Lung microvascular endothelial cell (primary cell): ENCODE data around the gene EMILIN2. TPM values are rescaled to one million over a fixed set of nuclear protein-coding genes. Genes with fewer than 3 reads are reported as not detected.
"Not testable (repeated sequence)": the region's sequence is repeated elsewhere in the genome, so short reads cannot be mapped to it uniquely, and the experiment has no call there.

Source experiments
- DNase-seq, 2 donors: peaks; one replicate each; pipeline versions ENCODE4 v3.0.0 to v3.0.0-alpha.2; 2010; ENCODE audit warnings: low read depth in 2 of 2
- total RNA-seq: library from RNA; depleted of rRNA; stranded (reverse); fragments of >200 nt; gene quantifications from 2 replicates; pipeline ENCODE4 v1.2.1, GENCODE V29; 2014

EMILIN2 gene
- total RNA-seq, 1 donor from 2014 or later: 4.8 TPM

DNA sequence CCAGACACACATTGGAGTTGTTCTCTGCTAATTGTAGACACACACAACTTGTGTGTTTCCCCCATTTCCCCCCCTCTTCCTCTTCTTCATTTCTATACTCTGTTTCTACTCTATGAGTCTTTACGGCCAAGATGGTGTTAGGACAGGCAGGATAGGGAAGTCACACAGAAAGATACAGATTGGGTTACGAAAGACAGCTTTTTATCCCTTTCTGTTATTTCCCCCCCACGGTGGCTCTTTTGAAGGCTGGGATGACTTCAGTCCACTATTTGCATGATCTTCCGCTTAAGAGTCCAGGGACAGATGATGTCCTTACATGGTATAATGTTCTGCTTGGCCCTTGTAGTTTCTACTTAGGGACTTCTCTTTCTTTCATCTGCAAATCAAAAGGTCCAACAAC lies 1.6 kb upstream of the EMILIN2 start:
- DNase-seq: no peak

DNA sequence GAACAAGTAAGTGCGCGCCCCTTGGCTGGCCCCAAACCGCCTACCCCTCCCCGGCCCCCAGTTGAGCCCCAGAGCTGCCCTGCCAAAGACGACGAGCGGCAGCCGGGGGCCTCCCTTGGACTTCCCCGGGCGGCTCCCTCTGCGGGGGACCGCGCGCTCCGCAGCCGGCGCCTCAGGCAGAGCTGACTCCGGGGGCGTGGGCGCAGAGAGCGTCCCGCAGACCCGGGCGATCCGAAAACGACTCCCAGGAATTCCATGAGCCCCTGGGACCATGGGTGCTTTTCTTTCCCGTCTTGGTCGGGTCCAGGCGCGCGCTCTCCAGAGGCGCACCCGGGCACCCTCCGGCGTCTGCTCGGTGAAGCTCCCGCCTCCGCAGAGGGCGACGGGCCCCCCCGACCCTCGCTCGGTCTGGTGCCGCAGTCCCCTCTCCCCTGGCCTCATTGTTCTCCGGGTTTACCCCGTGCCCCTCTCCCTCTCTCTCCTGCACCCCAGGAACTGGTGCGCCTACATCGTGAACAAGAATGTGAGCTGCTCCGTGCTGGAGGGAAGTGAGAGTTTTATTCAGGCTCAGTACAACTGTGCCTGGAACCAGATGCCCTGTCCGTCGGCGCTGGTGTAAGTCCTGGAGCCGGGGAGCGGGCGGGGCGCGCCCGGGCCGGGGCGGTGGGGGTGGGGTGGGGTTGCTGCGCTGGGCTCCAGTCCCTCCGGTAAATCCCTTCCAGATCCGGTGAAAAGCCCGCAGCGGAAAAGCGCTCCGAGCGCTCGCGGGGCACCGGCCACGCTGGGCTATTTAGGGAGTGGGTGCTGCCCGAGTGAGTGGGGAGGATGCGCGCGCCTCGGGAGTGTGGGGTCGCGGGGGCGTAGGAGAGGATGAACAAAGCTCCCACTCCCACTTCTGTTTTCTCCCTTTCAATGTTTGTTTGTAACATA lies 776 bp downstream of the EMILIN2 start:
- DNase-seq: peak; percentile 19 to 34

DNA sequence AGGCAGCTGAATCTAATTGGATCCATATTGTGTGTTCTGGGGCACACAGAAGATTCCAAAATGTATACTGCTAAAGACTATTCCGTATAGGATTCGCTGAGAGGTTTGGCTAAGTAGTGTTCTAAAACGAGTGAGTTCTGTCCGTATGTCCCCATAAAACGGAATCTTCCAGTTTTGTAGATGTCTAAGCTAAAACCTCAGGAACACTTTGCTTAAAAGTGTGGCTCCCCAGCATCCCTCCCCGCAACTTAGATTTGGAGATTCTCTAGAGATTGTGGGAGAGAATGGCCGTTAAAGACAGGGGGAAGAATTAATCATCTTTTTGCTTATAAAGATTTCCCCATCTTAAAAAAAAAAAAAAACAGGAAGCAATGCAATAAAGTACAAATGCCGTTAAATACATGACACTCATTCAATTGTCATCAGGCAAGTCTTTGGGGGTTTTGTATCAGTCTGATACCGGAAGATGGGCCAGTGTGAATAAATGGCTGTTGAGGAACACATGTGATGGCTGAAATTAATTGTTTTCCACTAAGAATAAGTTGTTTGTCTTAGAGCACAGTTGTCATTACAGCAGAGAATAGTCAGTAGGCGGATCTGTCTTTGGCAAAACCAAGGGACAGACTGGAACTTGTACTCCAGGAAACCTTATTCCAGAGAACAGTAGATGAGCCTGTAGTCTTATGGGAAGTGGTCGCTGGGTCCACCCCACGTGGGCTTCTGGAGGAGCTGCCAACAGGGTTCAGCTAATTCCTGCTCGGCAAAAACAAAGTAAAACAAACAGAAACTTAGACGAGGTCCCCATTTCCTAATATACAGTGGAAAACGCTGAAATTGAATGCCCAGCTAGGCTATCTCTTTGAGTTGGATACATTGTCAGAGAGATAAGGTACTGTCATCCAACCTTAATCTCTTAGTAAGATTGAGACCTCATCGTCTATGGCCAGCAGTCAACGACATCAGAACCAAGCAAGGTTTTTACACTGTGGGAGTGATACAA lies 1.7 kb downstream of the EMILIN2 start:
- DNase-seq: no peak

DNA sequence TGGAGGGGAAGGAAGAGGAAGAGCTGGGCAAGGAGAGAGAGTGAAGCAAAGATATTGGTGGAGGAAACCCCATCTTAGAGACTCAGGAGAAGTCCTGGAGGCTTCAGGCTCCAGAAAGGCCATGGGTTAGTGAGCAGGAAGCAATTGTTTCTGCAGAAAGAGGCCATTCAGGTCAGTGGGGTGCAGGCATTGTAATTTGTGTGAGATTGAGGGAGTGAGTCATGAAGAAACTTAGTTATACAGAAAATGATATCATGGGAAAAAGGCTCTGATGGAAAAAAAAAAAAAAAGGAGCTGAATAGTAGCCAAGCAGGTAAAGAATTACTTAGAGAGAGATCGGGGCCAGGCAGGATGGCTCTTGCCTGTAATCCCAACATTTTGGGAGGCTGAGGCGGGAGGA lies 4.0 kb downstream of the EMILIN2 start:
- DNase-seq: peak in 1 of 2 donors; percentile 4

DNA sequence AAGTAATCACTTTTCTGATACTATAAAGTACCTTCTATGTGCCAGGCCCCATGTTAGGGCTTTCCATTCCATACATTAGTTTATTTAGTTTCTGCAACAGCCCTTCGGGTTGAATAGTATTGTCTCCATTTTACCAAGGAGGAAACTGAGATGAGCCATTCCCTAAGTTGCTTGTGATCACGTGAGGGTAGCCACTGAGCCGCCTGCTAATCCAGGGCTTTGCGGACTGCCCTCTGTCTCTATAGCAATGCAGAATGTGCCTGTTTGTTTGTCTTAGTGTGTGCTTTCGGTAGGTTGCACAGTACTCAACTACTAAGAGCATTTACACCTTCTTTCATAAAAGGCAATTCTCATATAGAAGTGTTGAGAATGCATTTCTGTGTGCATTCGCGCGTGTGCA lies 5.0 kb downstream of the EMILIN2 start:
- no peak for DNase-seq

DNA sequence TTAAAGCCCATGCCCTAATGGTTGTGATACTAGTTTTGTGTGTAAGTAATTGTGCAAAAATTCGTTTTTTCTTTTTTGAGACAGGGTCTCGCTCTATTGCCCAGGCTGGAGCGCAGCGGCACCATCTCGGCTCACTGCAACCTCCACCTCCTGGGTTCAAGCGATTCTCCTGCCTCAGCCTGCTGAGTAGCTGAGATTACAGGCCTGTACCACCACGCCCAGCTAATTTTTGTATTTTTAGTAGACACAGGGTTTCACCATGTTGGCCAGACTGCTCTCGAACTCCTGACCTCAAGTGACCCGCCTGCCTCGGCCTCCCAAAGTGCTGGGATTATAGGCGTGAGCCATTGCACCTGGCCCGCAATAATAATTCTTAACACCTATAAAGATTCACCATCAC lies 5.7 kb downstream of the EMILIN2 start:
- not testable (repeated sequence) for DNase-seq

DNA sequence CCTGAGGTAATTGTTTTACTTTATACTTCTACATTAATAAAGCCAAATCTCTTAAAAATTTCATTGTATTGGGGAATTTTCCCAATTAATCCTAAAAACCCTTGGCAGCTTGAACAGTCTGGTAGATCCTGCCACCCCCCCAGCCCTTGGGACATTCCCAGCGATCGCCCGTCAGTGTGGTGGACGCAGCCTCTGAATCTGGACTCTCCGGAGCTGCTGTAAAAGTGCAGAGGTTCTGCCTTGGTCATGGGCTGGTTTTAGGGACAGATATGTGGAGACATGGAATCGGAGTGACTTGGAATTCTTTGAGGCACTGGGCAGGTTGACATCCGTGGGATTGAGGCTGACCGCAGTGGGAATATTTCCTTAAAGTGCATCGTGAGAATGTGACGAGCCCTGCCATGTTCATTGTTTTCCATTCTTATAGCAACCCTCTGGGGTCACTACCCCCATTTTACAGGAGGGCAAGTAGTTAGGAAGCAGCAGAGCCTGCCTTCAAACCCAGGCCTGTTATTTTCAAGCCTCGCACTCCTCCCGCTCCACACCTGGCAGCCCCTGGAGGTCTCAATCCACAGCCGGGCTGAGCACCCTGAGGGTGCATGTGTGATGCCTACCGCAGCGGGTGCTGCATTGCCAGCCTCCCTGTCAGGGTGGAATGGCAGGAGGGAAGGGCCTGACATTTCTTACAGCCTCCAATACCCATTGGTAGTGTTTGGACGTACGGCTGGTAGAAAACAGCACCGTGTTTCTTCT lies 6.5 kb downstream of the EMILIN2 start:
- DNase-seq: no peak

DNA sequence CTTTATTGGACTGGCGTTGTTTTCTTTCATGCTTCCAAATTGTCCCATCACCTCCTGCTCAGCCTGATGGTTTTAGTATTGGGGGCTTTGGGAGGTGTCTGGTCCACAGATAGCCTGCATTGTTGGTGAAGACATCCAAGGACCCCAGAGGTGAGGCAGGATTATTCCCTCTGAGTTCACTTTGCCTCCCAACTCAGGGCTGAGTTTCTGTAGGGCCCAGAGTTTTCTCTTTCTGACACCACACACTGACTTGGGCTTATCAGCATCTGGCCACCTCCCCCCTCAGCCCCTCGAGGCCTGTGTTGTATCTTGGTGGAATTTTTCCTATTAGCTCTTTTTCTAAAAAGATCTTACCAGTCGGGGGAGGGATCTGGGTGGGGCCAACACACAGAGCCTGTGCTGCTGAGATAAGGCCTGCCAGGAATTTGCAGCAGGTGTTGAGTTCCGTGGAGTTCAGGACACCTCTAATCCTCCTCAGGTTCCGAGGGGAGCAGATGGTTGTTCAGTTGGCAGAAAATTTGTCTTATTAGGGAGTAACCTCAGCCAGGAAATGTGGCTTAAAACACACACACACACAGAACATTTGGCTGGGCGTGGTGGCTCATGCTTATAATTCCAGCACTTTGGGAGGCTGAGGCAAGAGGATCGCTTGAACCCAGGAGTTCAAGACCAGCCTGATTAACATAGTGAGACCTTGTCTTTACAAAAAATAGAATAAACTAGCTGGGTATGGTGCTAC lies 7.3 kb downstream of the EMILIN2 start:
- no peak for DNase-seq

DNA sequence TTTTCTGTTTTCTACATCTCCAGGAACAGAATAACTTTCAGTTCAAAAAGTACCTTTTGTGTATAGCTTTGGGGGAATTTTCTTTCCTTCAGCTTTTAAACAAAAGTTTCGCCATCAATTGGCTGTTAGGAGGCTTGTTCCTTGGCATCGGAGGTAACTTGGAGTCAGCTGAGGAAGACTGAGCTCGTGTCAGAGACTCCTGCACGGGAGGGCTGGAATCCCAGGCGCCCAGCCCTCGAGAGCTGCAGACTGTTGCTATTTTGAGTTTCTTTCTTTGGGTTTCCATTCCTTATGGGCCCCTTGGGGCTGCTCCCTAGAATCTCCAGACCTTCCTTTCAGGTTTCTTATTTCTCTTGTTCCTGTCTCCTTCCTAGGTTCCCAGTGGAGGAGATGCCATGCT lies 8.1 kb downstream of the EMILIN2 start:
- no peak for DNase-seq

DNA sequence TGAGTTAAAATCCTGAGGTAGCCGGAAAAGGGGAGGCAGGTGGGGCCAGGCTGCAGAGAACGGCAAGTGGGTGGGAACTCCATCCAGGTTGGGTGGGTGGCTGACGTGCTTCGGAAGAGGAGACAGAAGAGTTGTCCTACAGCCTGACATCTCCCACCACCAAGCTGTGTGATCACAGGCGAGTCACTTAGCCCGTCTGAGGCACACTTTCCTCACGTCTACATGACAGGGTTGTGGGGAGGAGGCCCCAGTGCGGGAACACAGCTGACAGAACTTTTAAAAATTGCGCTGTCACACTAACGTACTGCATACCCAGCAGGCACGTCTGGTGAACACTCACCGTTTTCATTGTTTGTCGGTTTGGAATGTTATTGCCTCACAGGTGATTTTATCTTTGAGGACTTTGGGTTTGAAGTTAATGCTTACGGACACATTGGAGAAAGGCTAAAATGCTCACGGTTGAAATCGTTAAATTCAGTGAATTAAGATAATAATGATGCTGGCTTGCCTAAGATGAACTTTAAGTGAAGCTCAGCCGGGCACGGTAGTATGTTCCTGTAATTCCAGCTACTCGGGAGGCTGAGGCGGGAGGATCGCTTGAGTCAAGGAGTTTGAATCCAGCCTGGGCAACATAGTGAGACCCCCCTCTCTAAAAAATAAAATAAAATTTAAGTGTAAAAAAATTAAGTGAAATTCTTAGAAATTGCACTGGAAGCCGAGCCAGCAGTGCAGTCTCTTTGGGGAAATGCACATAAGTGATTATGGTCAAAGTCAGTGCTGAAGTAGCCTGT lies 8.9 kb downstream of the EMILIN2 start:
- DNase-seq: no peak

DNA sequence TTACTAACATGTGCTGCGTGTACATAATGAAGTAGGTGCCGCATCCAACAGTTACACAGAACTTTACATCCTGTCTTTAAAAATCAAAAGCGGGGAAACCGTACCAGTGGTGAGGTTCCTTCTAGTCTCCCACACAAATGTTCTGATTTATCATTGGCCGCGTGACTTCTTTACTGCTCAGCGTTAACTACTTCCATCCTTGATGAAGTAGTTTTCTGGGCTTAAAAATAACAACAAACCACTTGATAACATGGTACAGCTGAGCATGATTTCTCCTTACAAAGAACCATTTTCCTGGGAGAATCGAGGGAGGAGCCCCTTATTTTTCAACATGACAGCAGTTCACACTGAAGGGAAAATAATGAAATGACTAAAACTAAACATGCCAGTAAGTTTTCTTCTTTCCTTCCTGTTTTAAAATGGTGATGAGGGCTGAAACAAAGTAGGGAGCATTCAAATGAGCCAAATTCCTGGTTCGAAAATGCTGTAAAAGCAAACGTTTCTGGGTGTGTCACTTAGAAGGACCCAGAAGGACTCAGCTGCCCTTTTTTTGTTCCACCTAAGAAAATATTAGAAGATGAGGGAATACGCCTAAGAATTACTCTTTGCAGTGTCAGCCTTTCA lies 9.9 kb downstream of the EMILIN2 start:
- DNase-seq: no peak

DNA sequence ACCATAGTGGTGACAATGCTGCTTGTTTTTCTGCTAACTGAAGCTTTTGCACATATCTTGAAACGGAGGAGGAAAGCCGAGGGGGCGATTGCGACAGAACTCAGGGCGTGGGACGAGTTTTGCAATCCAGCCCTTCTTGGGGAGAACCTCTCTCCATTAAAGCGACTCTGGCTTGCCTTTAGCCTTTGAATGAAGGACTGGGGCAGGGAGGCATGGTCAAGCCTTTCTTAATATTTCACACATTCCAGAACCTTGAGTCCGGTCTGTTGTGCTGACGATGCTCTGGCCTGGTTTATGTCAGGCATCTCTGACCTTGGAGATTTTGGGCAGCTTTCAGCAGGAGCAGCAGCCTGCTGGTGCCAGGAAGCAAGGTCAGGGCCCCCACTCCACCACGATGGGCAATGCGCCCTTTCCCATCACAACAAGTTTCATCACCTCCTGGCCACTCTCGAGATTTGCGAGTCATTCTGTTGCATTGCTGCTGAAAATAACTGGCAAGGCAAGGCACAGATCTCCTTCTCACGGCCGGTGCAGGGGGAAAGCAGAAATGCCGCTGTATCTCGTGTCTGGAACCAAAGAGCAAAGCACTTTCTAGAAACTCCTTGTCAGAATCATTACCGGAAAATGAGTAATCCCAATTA lies 10.8 kb downstream of the EMILIN2 start:
- peak in 1 of 2 donors; percentile 4 for DNase-seq

DNA sequence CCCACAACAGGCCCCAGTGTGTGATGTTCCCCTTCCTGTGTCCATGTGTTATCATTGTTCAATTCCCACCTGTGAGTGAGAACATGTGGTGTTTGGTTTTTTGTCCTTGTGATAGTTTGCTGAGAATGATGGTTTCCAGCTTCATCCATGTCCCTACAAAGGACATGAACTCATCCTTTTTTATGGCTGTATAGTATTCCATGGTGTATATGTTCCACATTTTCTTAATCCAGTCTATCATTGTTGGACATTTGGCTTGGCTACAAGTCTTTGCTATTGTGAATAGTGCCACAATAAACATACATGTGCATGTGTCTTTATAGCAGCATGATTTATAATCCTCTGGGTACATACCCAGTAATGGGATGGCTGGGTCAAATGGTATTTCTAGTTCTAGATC lies 13.6 kb downstream of the EMILIN2 start:
- not testable (repeated sequence) for DNase-seq

DNA sequence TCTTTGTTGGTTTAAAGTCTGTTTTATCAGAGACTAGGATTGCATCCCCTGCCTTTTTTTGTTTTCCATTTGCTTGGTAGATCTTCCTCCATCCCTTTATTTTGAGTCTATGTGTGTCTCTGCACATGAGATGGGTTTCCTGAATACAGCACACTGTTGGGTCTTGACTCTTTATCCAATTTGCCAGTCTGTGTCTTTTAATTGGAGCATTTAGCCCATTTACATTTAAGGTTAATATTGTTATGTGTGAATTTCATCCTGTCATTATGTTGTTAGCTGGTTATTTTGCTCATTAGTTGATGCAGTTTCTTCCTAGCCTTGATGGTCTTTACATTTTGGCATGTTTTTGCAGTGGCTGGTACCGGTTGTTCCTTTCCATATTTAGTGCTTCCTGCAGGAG lies 17.2 kb downstream of the EMILIN2 start:
- DNase-seq: not testable (repeated sequence)

DNA sequence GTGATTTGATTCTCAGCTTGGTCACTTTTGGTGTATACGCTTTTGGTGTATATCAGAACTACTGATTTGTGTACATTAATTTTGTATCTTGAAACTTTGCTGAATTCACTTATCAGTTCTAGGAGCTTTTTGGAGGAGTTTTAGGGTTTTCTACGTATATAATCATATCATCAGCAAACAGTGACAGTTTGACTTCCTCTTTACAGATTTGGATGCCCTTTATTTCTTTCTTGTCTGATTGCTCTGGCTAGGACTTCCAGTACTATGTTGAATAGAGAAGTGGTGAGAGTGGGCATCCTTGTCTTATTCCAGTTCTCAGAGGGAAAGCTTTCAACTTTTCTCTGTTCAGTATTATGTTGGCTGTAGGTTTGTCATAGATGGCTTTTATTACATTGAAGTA lies 19.7 kb downstream of the EMILIN2 start:
- DNase-seq: not testable (repeated sequence)

DNA sequence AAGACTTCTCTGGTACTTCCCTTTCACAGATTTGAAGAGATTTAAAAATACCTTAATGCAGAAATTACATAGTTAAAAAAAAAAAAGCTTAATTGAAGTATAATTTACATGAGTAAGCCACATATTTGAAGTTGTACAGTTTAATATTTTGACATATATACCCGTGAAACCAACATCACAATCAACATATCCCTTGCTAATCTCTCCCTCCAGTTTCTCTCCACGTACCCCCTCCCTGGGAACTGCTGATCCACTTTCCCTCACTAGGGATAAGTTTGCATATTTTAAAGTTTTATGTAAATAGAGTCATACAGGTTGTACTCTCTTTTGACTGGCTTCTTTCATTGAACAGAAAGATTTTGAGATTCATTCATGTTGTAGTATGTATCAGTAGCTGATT lies 22.4 kb downstream of the EMILIN2 start:
- no peak for DNase-seq

DNA sequence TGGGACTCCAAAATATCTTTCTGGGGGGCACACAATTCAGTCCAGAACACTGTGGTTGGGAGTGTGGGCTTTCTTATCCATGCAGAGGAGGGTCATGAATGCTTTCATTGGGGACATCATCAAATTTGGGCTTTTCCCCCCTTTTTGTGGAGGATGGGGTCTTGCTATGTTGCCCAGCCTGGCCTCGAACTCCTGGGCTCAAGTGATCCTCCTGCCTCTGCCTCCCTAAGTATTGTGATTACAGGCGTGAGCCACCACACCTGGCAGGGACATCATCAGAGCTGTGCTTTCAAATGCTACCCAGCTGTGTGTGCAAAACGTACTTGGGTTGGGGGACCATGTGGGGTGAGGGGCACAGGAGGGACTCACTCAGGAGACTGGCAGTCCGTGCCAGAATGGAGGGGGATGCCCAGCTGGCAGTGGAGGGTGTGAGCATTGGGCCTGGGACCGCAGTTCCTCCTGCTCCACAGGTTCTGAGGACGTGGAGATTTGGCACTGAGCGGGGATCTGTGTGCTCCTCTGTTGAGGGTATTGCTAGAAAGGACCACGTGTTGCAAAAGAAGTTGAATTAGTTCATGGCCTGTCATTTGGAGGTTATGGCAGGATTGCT lies 24.4 kb downstream of the EMILIN2 start:
- DNase-seq: no peak

DNA sequence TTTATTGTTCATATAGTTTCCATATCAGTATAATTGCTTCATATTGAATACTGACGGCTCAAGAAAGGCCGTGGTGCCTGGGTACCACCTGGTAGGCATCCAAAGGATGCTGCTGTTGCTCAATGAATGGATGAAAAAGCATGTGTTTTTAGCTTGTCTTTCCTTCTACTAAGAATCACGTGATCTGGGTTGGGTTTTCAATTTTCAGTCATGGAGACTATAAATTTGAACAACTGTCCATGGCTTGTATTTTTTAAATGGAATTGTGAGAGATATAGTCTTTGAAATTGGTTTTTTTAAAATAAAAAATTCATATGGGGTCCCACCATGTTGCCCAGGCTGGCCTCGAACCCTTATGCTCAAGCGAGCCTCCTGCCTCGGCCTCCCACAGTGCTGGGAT lies 25.3 kb downstream of the EMILIN2 start:
- no peak for DNase-seq

DNA sequence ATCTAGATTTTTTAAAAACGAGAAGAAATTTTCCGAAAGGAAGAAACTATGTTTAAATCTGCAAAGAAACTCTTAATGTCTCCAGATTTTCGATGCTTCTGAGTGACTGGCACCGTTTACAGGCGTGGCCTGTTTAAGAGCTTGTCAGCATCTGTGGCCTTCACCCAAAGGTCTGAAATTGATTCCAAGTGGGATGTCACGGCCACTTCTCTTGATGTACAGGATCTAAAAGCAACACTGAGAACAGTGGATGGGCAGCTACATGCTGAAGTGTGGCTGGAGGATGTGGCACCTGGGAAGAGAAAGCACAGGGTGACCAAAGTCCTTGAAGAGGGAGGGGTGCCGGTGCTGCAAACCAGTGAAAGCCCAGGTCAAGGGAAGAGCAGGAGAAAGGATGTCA lies 28.0 kb downstream of the EMILIN2 start:
- DNase-seq: no peak
